Left forelimb (tissue), 1 donor: ENCODE data around the gene TAF9.
"Not testable (repeated sequence)": the region's sequence is repeated elsewhere in the genome, so short reads cannot be mapped to it uniquely, and the experiment has no call there.

Experiments used
- DNase-seq: peaks from one replicate; pipeline ENCODE4 v3.0.0-alpha.2; 2018; ENCODE audit warnings: low spot score

Gene TAF9

GRCh38 chr5:69335341-69335935 lies 33.9 kb downstream of the TAF9 start:
- DNase-seq, result no peak

GRCh38 chr5:69334793-69335268 lies 34.5 kb downstream of the TAF9 start:
- DNase-seq, result peak; percentile 71

GRCh38 chr5:69333668-69334315 lies 35.5 kb downstream of the TAF9 start:
- not testable (repeated sequence) for DNase-seq

- DNase-seq, result no peak
Observed at GRCh38 chr5:69331528-69332445, 37.5 kb downstream of the TAF9 start.

- no peak for DNase-seq
Observed at GRCh38 chr5:69329905-69330489, 39.3 kb downstream of the TAF9 start.

GRCh38 chr5:69326365-69326764 lies 43.0 kb downstream of the TAF9 start:
- DNase-seq, result no peak

GRCh38 chr5:69317391-69317790 lies 51.9 kb downstream of the TAF9 start:
- DNase-seq, result no peak

- DNase-seq, result no peak
Observed at GRCh38 chr5:69315972-69316371, 53.3 kb downstream of the TAF9 start.
